LNCaP clone FGC (cell line): ENCODE data around the gene SLC9A1.

ENCODE experiments used
- DNase-seq: peaks from one replicate; pipeline ENCODE4 v3.0.0-alpha.2; 2011; ENCODE audit warnings: low read depth
- H3K4me3 ChIP-seq: 2 replicates; pipeline ENCODE4 v1.5.1; 2011; ENCODE audit warnings: mild to moderate bottlenecking, low read depth, low read length, control low read depth
- CTCF ChIP-seq: IDR thresholded peaks from 2 replicates; pipeline ENCODE4 v1.5.1; 2012; ENCODE audit warnings: mild to moderate bottlenecking; ENCODE audit not compliant: control insufficient read depth, insufficient read depth; ENCODE audit errors: extremely low read depth

The SLC9A1 gene

GRCh38 chr1:27136236-27136551, 18.7 kb downstream of the SLC9A1 start:
- no peak overlapping the region for H3K4me3 ChIP-seq
- TF ChIP-seq CTCF, result no peak
- DNase-seq, result no peak

- H3K4me3 ChIP-seq, result no peak overlapping the region
- no peak for TF ChIP-seq CTCF
- DNase-seq, result no peak
Observed at GRCh38 chr1:27135541-27136235, 19.2 kb downstream of the SLC9A1 start.

GRCh38 chr1:27133991-27134390, 20.9 kb downstream of the SLC9A1 start:
- no peak for TF ChIP-seq CTCF
- no peak for DNase-seq

GRCh38 chr1:27133158-27133557, 21.8 kb downstream of the SLC9A1 start:
- TF ChIP-seq CTCF, result no peak
- no peak overlapping the region for H3K4me3 ChIP-seq
- no peak for DNase-seq

More at GRCh38 chr1:27133991-27134390, 20.9 kb downstream of the SLC9A1 start:
- no peak overlapping the region for H3K4me3 ChIP-seq

GRCh38 chr1:27132624-27133023, 22.3 kb downstream of the SLC9A1 start:
- no peak overlapping the region for H3K4me3 ChIP-seq
- TF ChIP-seq CTCF, result no peak
- DNase-seq, result no peak

- no peak for TF ChIP-seq CTCF
- DNase-seq, result no peak
- H3K4me3 ChIP-seq, result no peak overlapping the region
Observed at GRCh38 chr1:27132147-27132546, 22.8 kb downstream of the SLC9A1 start.

- TF ChIP-seq CTCF, result no peak
- DNase-seq, result no peak
Observed at GRCh38 chr1:27130798-27131197, 24.1 kb downstream of the SLC9A1 start.

More at GRCh38 chr1:27130798-27131197, 24.1 kb downstream of the SLC9A1 start:
- no peak overlapping the region for H3K4me3 ChIP-seq
